ENCODE results near the gene SCYGR7. TPM values are rescaled to one million over a fixed set of nuclear protein-coding genes. Genes with fewer than 3 reads are reported as not detected.

The SCYGR7 gene
- total RNA-seq = not detected

DNA sequence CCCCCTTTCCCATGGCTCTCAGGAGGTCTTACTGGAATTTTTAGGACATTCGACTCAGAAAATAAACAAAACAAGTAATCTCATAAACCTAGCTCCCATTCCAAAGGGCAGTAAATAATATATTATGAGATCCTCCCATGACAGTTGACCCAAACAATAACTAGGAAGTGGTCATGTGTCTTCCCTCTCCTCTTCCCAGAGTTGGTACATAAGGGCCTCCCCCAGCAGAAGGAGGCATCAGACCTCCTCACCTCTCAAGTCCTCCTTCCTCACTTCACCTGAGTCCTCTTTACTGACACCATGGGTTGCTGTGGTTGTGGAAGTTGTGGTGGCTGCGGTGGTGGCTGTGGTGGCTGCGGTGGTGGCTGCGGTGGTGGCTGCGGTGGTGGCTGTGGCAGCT is at the start of gene SCYGR7:
Gene SCYGR7, plus strand, starts transcription at position 301 of the 400 bp plus-strand sequence. Its CDS starts 0 bp downstream, at position 301.
- no peaks in the 10 kb centered on the region for H3K36me3 ChIP-seq
- no peaks in the 10 kb centered on the region for H3K9me3 ChIP-seq
- no peaks in the 10 kb centered on the region for H3K4me1 ChIP-seq
- DNase-seq (ENCODE audit: low spot score in 2 of 2) = no peak
- H3K27me3 ChIP-seq = no peaks in the 10 kb centered on the region
- no peak within 1 kb of the TSS for H3K27ac ChIP-seq
- intact Hi-C loops (cut with DNase I; ENCODE audit: low total_unique reads) = no loop called here
- H3K4me3 ChIP-seq = no peak within 1 kb of the TSS
- TF ChIP-seq POLR2AphosphoS5 (IDR thresholded peaks at IDR 0.05) = no peak
- TF ChIP-seq, protein P1, sequence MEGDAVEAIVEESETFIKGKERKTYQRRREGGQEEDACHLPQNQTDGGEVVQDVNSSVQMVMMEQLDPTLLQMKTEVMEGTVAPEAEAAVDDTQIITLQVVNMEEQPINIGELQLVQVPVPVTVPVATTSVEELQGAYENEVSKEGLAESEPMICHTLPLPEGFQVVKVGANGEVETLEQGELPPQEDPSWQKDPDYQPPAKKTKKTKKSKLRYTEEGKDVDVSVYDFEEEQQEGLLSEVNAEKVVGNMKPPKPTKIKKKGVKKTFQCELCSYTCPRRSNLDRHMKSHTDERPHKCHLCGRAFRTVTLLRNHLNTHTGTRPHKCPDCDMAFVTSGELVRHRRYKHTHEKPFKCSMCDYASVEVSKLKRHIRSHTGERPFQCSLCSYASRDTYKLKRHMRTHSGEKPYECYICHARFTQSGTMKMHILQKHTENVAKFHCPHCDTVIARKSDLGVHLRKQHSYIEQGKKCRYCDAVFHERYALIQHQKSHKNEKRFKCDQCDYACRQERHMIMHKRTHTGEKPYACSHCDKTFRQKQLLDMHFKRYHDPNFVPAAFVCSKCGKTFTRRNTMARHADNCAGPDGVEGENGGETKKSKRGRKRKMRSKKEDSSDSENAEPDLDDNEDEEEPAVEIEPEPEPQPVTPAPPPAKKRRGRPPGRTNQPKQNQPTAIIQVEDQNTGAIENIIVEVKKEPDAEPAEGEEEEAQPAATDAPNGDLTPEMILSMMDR (IDR thresholded peaks at IDR 0.05) = no peak
- TF ChIP-seq POLR2A (IDR thresholded peaks at IDR 0.05) = no peak

DNA sequence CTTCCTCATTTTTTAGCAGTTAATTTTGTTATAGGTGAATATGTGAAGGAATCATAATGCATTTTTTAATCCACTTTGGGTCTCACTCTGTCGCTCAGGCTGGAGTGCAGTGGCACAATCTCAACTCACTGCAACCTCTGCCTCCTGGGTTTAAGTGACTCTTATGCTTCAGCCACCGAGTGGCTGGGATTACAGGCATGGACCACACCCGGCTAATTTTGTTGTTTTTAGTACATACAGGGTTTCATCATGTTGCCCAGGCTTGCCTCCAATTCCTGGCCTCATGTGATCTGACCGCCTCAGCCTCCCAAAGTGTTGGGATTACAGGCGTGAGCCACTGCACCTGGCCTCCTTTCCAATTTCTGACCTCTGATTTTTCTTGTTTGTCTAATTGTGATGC is 43.9 kb upstream of the SCYGR7 start:
- Histone ChIP-seq H3K27me3 (no peaks in the 10 kb centered on the region), H3K4me1 (no peaks in the 10 kb centered on the region)
- intact Hi-C loops (cut with DNase I; ENCODE audit: low total_unique reads) = no loop called here

GRCh38 chr2:227687189-227687588 is 40.9 kb upstream of the SCYGR7 start:
- Histone ChIP-seq H3K36me3 (no peaks in the 10 kb centered on the region), H3K4me3 (no peak overlapping the region), H3K9me3 (no peaks in the 10 kb centered on the region), H3K27ac (no peak overlapping the region), H3K27me3 (no peaks in the 10 kb centered on the region), H3K4me1 (no peaks in the 10 kb centered on the region)
- DNase-seq (ENCODE audit: low spot score in 2 of 2) = no peak
- TF ChIP-seq POLR2AphosphoS5 (IDR thresholded peaks at IDR 0.05) = no peak
- TF ChIP-seq POLR2A (IDR thresholded peaks at IDR 0.05) = no peak
- TF ChIP-seq, protein P1 (IDR thresholded peaks at IDR 0.05) = no peak
- intact Hi-C loops (cut with DNase I; ENCODE audit: low total_unique reads) = no loop called here

More for the DNA sequence above, 43.9 kb upstream of the SCYGR7 start:
- TF ChIP-seq POLR2AphosphoS5 (IDR thresholded peaks at IDR 0.05) (no peak), POLR2A (IDR thresholded peaks at IDR 0.05) (no peak)
- TF ChIP-seq, protein P1 (IDR thresholded peaks at IDR 0.05) = no peak
- Histone ChIP-seq H3K27ac (no peak overlapping the region), H3K9me3 (no peaks in the 10 kb centered on the region), H3K4me3 (no peak overlapping the region), H3K36me3 (no peaks in the 10 kb centered on the region)
- DNase-seq (ENCODE audit: low spot score in 2 of 2) = no peak

GRCh38 chr2:227696990-227697679 is 31.0 kb upstream of the SCYGR7 start:
- no peak overlapping the region for H3K27ac ChIP-seq
- no peak for DNase-seq (ENCODE audit: low spot score in 2 of 2)
- no peaks in the 10 kb centered on the region for H3K36me3 ChIP-seq
- no peaks in the 10 kb centered on the region for H3K9me3 ChIP-seq
- intact Hi-C loops (cut with DNase I; ENCODE audit: low total_unique reads) = no loop called here
- no peak for TF ChIP-seq POLR2AphosphoS5 (IDR thresholded peaks at IDR 0.05)
- TF ChIP-seq, protein P1 (IDR thresholded peaks at IDR 0.05) = no peak
- no peak for TF ChIP-seq POLR2A (IDR thresholded peaks at IDR 0.05)
- H3K27me3 ChIP-seq = no peaks in the 10 kb centered on the region
- no peaks in the 10 kb centered on the region for H3K4me1 ChIP-seq
- no peak overlapping the region for H3K4me3 ChIP-seq

GRCh38 chr2:227701556-227701955 is 26.6 kb upstream of the SCYGR7 start:
- Histone ChIP-seq H3K36me3 (no peaks in the 10 kb centered on the region), H3K4me3 (no peak overlapping the region), H3K9me3 (no peaks in the 10 kb centered on the region), H3K4me1 (no peaks in the 10 kb centered on the region), H3K27me3 (no peaks in the 10 kb centered on the region), H3K27ac (no peak overlapping the region)
- intact Hi-C loops (cut with DNase I; ENCODE audit: low total_unique reads) = no loop called here
- no peak for TF ChIP-seq POLR2AphosphoS5 (IDR thresholded peaks at IDR 0.05)
- TF ChIP-seq POLR2A (IDR thresholded peaks at IDR 0.05) = no peak
- TF ChIP-seq, protein P1 (IDR thresholded peaks at IDR 0.05) = no peak
- DNase-seq (ENCODE audit: low spot score in 2 of 2) = no peak
